ENCODE measurements around the gene RPS19BP1.
"Not testable (repeated sequence)": the region's sequence is repeated elsewhere in the genome, so short reads cannot be mapped to it uniquely, and the experiment has no call there.

The RPS19BP1 gene

DNA sequence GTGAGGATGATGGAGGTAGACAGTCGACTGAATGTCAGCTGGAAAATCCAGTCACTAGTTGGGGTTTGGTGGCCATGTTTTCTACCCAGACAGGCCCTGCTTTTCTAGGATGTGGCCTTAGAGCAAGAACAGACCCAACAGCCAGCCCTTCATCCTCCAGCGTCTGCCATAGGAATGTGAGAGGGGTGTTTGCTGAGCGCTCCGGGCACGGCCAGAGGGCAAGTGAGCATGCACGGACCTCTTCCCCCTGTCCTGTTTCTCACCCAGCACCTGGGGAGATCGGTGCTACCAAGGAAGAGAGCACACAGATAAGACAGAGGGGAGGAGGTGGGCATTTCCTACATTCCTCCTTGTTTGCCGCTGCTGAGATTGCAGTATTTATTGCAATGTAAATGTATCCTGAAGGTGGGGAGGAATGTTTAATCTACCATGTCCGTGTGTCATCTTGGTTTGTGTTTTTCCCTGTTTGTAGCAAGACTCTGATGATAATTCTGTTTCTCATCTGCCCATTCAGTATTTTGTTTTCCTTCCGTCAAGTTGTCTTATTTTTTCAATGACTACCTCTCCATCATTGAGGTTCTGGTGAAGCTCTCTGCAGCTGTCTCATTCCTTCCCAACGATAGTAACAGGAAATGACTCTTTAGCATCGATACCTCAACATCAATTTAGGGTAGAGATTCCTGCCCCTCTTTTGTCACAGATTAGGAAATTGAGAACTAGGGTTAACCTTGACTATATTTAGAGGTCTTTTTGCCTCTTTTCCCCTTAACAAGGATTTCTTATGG lies 17.1 kb downstream of the RPS19BP1 start:
- in situ Hi-C loops (cut with HindIII; ENCODE audit: low sequenced_read_pairs): no loop called here

GRCh38 chr22:39514373-39514973 lies 18.1 kb downstream of the RPS19BP1 start:
- in situ Hi-C loops (cut with HindIII; ENCODE audit: low sequenced_read_pairs): no loop called here

DNA sequence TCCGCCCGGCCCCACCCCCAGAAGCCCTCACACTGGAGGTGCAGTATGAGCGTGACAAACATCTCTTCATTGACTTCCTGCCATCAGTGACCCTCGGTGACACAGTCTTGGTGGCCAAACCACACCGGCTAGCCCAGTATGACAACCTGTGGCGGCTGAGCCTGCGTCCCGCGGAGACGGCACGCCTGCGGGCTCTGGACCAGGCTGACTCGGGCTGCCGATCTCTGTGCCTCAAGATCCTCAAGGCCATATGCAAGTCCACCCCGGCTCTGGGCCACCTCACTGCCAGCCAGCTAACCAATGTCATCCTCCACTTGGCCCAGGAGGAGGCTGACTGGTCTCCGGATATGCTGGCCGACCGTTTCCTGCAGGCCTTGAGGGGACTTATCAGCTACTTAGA lies 18.8 kb downstream of the RPS19BP1 start:
- in situ Hi-C loops (cut with HindIII; ENCODE audit: low sequenced_read_pairs): no loop called here

DNA sequence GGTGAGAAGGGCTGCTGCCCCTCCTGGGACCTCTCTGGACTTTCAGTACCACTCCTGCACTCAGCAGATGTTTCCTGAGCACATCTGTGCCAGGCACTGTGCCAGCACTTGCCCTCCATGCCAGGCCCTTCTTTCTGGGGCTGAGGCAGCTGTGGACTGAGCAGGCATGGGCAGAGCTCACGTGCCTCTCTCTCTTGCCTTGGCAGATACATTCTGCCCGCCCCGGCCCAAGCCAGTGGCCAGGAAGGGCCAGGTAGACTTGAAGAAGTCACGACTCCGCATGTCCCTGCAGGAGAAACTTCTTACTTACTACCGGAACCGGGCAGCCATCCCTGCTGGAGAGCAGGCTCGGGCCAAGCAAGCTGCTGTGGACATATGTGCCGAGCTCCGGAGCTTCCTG lies 20.5 kb downstream of the RPS19BP1 start:
- in situ Hi-C loops (cut with HindIII; ENCODE audit: low sequenced_read_pairs): no loop called here

DNA sequence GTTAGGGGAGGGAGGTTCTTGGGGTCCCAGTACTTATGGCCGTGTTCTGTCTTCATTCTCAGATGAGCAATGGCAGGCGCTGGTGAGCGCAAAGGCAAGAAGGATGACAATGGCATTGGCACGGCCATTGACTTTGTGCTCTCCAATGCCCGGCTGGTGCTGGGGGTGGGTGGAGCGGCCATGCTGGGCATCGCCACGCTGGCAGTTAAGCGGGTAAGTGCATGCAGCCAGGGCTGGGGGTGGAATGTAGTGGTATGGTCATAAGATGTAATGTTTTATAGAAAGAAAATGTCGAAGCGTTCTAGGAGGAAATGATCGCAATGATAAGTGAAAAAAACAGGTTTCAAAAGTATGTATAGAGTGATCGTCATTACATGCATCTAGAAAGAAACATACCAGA lies 21.3 kb downstream of the RPS19BP1 start:
- in situ Hi-C loops (cut with HindIII; ENCODE audit: low sequenced_read_pairs): no loop called here

- in situ Hi-C loops (cut with HindIII; ENCODE audit: low sequenced_read_pairs): no loop called here
Measured at GRCh38 chr22:39510529-39511149, 21.9 kb downstream of the RPS19BP1 start.

GRCh38 chr22:39508393-39508792 lies 24.2 kb downstream of the RPS19BP1 start:
- in situ Hi-C loops (cut with HindIII; ENCODE audit: low sequenced_read_pairs): no loop called here

DNA sequence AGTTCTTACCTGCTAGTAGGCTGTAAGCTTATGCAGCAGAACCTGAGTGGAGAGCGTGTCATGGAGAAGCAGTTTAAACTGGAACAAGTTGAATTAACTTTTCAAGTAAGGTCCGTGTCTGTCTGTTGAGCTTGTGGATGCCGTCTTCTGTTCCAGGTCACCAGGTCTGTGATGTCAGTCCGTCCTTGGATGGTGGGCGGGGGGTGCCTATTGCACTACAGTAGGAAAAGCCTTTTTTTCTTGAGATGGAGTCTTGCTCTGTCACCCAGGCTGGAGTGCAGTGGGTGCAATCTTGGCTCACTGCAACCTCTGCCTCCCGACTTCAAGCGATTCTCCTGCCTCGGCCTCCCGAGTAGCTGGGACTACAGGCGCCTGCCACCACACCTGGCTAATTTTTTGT lies 25.5 kb downstream of the RPS19BP1 start:
- in situ Hi-C loops (cut with HindIII; ENCODE audit: low sequenced_read_pairs): not testable (repeated sequence)

GRCh38 chr22:39504071-39504470 lies 28.5 kb downstream of the RPS19BP1 start:
- in situ Hi-C loops (cut with HindIII; ENCODE audit: low sequenced_read_pairs): no loop called here

DNA sequence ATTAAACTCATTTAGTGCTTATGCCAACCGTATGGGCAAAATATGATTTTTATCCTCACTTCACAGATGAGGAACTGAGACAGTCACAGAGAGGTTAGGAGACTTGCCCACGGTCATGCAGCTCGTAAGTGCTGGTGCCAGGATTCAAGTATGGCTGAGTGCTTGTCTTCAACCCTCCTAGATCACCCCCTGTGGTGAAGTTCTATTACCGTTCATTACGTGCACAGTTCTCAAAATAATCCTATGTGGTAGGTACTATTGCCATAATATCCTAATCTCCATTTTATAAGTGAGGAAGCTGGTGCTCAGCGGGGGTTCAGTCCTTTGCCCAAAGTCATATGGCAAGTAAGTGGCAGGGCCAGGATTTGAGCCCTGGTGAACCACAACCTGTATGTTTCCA lies 28.9 kb downstream of the RPS19BP1 start:
- in situ Hi-C loops (cut with HindIII; ENCODE audit: low sequenced_read_pairs): no loop called here

DNA sequence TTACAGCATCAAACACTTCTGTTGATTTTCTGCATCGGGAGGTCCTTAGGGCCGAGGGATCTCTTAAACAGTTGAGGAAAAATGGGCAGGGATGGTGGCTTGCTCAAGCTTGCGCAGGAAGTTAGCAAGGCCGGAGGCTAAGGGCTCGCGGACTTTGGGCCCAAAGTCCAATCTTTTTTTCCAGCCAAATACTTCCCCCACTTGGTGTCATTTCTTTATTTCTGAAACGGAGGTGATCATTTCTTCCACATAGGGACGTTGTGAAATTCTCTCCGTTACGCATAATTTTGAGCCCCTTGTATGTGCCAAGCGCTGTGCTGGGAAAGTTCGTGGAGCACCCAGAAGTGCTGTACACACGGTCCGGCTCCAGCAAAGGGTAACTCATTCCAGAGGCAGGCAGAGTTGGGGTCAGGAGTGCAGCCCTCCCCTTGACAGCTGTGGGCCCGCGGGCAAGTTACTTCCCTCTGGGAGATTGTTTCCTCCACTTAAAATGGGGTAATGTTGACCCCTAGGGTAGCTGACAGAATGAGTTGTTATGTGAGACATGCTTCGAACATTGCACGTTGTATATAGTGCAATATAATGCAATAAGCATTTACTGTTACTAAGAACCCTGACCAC lies 29.6 kb downstream of the RPS19BP1 start:
- in situ Hi-C loops (cut with HindIII; ENCODE audit: low sequenced_read_pairs): no loop called here

DNA sequence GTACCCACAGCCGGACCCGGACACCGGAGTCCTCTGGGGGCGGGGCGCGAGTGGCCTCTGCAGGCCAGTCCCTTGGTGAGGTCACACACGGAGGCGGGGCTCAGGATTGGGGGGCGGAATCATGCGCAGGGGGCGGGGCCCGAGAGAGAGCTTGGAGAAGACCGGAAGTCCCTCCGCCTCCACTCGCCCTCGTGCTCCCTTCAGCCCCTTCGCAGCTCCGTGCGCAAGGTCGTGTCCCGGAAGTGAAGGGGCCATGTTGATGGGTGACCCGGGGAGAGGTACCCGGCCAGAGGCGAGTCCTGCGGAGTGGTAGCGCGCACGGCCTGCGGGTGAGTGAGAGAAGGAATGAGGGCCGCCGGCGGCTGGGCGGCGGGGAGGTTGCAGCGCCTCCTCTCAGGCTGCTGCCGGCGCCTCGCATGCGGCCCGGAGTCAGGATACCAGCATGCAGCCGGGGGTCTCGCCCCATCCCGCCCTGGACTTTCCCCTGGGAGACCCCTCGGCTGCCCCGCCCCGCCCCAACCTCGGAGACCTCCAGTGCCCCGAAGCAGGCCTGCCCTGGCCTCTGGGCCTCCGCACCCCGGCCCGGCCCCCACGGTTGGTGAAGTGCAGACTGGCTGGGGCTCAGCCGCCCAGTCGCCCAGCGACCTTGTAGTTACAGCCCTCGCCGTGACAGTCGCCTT lies 30.3 kb downstream of the RPS19BP1 start, which contains the start of gene MIEF1:
MIEF1 (plus strand) TSS at position 182 of the 680 bp plus-strand sequence. CDS start 9,005 bp downstream, outside the sequence.
- in situ Hi-C loops (cut with HindIII; ENCODE audit: low sequenced_read_pairs): no loop called here

DNA sequence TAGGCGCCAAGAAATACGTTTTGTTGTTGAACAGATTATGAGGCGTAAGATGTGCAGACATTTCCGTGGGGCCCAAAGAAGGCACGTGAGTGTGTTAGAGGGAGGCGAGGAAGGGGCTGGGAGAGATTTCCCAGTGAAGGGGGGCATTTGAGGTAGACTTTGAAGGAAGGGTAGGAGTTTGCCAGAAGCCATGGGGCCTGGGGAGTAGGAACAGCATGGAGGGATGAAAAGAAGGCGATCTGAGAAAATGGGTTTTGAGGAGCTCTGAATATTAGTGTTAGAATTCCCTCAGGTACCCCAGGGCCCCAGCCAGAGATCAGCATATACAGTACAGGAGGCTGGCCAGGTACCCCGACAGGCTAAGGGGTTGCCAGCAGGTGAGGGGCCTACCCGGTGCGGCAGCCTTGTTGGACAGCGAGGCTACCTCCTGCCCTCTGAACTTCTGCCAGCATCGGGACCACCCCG lies 30.9 kb downstream of the RPS19BP1 start:
- in situ Hi-C loops (cut with HindIII; ENCODE audit: low sequenced_read_pairs): no loop called here

DNA sequence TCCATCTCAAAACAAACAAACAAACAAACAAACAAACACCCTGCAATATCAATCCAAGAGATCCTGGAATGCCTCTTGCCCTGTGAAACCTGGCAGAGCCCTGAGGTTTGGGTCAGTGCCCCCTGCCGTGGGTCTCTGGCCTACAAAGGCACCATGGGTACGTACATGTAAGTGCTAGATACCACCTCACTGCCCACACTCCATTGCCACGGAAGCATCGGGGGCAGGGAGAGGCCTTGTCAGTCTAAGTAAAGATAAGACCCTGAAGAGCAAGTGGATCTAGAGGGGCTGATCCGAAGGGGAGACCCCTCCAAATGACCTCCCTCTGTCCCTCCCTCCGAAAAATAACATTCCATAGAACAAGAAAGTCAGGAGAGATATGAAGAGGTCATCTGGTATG lies 32.4 kb downstream of the RPS19BP1 start:
- in situ Hi-C loops (cut with HindIII; ENCODE audit: low sequenced_read_pairs): no loop called here

DNA sequence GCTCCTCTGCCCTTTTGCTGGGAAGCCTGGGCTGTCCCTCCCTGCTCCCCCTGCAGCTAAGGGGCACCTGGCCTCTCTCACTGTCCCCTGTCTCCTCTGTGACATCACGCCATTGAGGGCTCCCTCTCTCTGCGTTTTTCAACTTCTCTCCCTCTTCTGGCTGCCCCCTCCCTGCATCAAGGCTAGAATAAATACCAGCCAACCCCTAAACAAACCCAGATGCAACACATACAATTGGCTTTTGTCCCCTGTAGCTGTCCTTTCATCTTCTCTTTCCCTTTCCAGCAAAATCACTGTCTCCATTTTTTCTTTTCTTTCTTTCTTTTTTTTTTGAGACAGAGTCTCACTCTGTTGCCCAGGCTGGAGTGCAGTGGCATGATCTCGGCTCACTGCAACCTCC lies 33.7 kb downstream of the RPS19BP1 start:
- in situ Hi-C loops (cut with HindIII; ENCODE audit: low sequenced_read_pairs): loop anchor here (25.0 kb wide), 1 partner anchor 137 kb away; no protein-coding TSS in a partner anchor

DNA sequence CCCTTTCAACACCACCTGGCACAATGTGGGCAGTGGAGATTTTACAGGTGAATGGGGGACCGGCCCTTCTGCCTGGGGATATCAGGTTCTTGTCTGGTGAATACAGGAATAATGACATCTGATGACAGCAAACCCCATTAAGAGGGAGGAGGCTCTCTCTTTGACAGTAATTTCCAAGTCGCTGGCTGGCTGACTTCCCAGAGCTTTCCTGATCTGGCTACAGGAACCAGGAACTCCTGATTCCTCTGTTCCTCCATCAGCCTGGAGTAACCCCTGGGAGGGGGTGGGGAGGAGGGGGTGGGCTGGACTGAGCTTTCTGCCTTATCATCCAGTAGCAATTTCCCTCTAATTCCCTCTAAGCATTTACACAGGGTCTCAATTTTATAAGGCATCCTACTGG lies 34.2 kb downstream of the RPS19BP1 start:
- in situ Hi-C loops (cut with HindIII; ENCODE audit: low sequenced_read_pairs): loop anchor here (25.0 kb wide), 1 partner anchor 136 kb away; no protein-coding TSS in a partner anchor

DNA sequence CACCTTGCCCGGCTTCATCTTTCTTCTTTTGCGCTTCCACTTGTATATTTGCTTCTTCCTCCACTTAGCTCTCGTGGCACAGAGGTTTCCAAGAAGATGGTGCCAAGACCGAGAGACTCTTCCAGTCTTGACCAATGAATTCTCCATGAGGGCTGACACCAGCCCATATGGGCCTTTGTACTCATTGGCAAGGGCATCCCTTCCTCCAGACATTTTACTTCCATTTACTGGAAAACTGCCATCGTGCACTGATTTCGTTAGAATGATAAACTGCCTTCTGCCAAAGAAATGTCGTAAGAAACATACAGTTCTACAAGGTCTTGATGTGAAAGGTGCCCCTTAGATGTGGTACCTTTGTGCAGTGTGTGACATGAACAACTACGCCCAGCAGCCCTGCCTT lies 35.1 kb downstream of the RPS19BP1 start:
- in situ Hi-C loops (cut with HindIII; ENCODE audit: low sequenced_read_pairs): loop anchor here (25.0 kb wide), 1 partner anchor 135 kb away; no protein-coding TSS in a partner anchor

DNA sequence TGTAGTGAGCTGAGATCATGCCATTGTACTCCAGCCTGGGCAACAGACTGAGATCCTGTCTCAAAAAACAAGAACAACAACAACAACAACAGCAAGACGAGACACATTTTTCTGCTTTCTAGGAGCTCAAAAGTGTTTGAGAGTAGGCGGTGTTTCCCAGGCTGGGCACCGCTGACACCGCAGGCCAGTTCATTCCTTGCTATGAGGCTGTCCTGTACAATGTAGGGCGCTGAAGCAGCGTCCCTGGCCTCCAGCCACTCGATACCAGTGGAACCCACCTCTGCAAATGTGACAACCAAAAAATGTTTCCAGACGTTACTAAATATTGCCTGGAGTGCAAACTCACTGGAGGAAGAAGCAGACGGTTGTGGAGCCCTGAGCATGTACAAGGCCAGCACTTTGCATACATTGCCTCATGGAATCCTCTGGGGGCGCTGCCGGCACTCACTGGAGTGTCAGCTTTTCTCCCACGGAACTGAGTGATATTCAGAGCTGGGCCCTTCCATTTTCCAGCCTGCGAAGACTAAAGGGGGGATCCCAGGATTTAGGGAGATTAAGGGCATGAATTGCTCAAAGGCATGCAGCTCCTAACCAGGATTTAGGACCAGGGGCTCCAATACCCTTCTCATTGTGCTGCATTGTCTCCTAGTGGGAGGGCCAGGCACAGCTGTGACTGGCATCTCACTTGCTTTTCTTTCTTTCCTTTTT lies 36.3 kb downstream of the RPS19BP1 start:
- in situ Hi-C loops (cut with HindIII; ENCODE audit: low sequenced_read_pairs): loop anchor here (25.0 kb wide), 1 partner anchor 134 kb away; no protein-coding TSS in a partner anchor

DNA sequence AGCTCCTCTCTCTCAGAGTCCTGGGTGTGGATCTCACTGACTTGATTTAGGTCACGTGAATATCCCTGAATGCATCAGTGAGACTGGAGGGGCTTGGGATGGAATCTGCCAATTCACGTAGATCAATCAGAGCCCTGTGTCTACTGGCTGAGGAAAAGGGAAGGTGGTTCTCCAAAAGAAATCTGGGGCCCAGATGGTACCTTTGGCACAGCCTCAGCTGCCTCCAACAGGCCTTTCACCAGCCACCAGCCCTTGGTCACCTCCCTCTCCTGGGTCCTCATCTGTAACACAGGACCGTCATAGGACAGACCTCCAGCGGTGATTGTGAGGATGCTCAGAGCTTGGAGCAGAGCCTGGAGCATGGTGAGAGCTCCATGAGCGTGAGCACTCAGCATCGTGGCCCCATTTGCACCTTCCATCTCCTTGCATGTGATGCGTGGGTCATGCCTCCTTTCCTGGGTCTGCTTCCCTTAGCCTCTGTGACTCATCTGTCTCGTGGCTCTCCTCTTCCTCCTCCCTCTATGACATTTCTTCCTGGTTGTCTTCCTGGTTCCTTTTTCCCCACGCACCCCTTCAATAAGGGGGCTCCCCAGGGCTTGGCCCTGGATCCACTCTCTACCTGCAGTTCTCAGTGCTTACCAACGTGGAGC lies 38.0 kb downstream of the RPS19BP1 start:
- in situ Hi-C loops (cut with HindIII; ENCODE audit: low sequenced_read_pairs): loop anchor here (25.0 kb wide), 1 partner anchor 132 kb away; no protein-coding TSS in a partner anchor
